ENCODE measurements around the gene THADA.

THADA gene

GRCh38 chr2:43306197-43306596, 289.6 kb downstream of the THADA start:
- H2AFZ ChIP-seq (ENCODE audit: low read depth): no peak overlapping the region
- no peaks in the 10 kb centered on the region for H3K36me3 ChIP-seq (ENCODE audit: insufficient read depth)
- H3K9ac ChIP-seq: no peak overlapping the region
- H3K27ac ChIP-seq: no peak overlapping the region
- no peaks in the 10 kb centered on the region for H3K27me3 ChIP-seq (ENCODE audit: insufficient read depth, low read depth)
- no peaks in the 10 kb centered on the region for H4K20me1 ChIP-seq (ENCODE audit: insufficient read depth)
- TF ChIP-seq CTCF (conservative IDR thresholded peaks at IDR 0.05; ENCODE audit: low read depth, low read length): no peak
- H3K4me2 ChIP-seq: no peak overlapping the region
- H3K79me2 ChIP-seq (ENCODE audit: insufficient read depth, low read depth): no peaks in the 10 kb centered on the region
- H3K4me1 ChIP-seq (ENCODE audit: low read depth, poor library complexity, severe bottlenecking): peaks cover 80% of the 10 kb centered on the region
- H3K4me3 ChIP-seq (IDR thresholded peaks at IDR 0.05; ENCODE audit: insufficient read depth, low read depth, low read length): no peak overlapping the region

- no peak overlapping the region for H3K4me3 ChIP-seq (IDR thresholded peaks at IDR 0.05; ENCODE audit: insufficient read depth, low read depth, low read length)
- no peak overlapping the region; the same call in 1 of the 2 replicates for H3K4me2 ChIP-seq
- H2AFZ ChIP-seq (ENCODE audit: low read depth): no peak overlapping the region
- no peaks in the 10 kb centered on the region for H3K36me3 ChIP-seq (ENCODE audit: insufficient read depth)
- no peaks in the 10 kb centered on the region for H4K20me1 ChIP-seq (ENCODE audit: insufficient read depth)
- H3K9ac ChIP-seq: no peak overlapping the region
- no peak overlapping the region for H3K27ac ChIP-seq
- no peak for TF ChIP-seq CTCF (conservative IDR thresholded peaks at IDR 0.05; ENCODE audit: low read depth, low read length)
- H3K79me2 ChIP-seq (ENCODE audit: insufficient read depth, low read depth): no peaks in the 10 kb centered on the region
- peaks cover 80% of the 10 kb centered on the region for H3K4me1 ChIP-seq (ENCODE audit: low read depth, poor library complexity, severe bottlenecking)
- H3K27me3 ChIP-seq (ENCODE audit: insufficient read depth, low read depth): no peaks in the 10 kb centered on the region
These were observed 290.3 kb downstream of the THADA start for GRCh38 chr2:43305517-43305916.

- H3K27ac ChIP-seq: no peak overlapping the region
- H3K36me3 ChIP-seq (ENCODE audit: insufficient read depth): no peaks in the 10 kb centered on the region
- no peak overlapping the region for H2AFZ ChIP-seq (ENCODE audit: low read depth)
- peaks cover 81% of the 10 kb centered on the region for H3K4me1 ChIP-seq (ENCODE audit: low read depth, poor library complexity, severe bottlenecking)
- no peak for TF ChIP-seq CTCF (conservative IDR thresholded peaks at IDR 0.05; ENCODE audit: low read depth, low read length)
- H3K79me2 ChIP-seq (ENCODE audit: insufficient read depth, low read depth): no peaks in the 10 kb centered on the region
- H3K27me3 ChIP-seq (ENCODE audit: insufficient read depth, low read depth): no peaks in the 10 kb centered on the region
- H3K9ac ChIP-seq: no peak overlapping the region
- H3K4me3 ChIP-seq (IDR thresholded peaks at IDR 0.05; ENCODE audit: insufficient read depth, low read depth, low read length): no peak overlapping the region
- no peak overlapping the region for H3K4me2 ChIP-seq
- no peaks in the 10 kb centered on the region for H4K20me1 ChIP-seq (ENCODE audit: insufficient read depth)
These were observed 290.8 kb downstream of the THADA start for GRCh38 chr2:43305012-43305411.

- no peak for TF ChIP-seq CTCF (conservative IDR thresholded peaks at IDR 0.05; ENCODE audit: low read depth, low read length)
- Histone ChIP-seq H3K27ac (peak overlapping the region; percentile 76; the same call in 1 of the 2 replicates), H3K4me3 (IDR thresholded peaks at IDR 0.05; ENCODE audit: insufficient read depth, low read depth, low read length) (no peak overlapping the region), H2AFZ (ENCODE audit: low read depth) (no peak overlapping the region), H3K4me1 (ENCODE audit: low read depth, poor library complexity, severe bottlenecking) (peaks cover 83% of the 10 kb centered on the region), H3K79me2 (ENCODE audit: insufficient read depth, low read depth) (no peaks in the 10 kb centered on the region), H4K20me1 (ENCODE audit: insufficient read depth) (no peaks in the 10 kb centered on the region), H3K27me3 (ENCODE audit: insufficient read depth, low read depth) (no peaks in the 10 kb centered on the region), H3K36me3 (ENCODE audit: insufficient read depth) (no peaks in the 10 kb centered on the region), H3K9ac (no peak overlapping the region), H3K4me2 (peak overlapping the region; percentile 97)
These were observed 291.9 kb downstream of the THADA start for GRCh38 chr2:43303889-43304288.

Measured in KMS-11 (cell line).